Kidney (tissue), 14 donors: Measurements from ENCODE around the gene COX5B. TPM values are rescaled to one million over a fixed set of nuclear protein-coding genes. Genes with fewer than 3 reads are reported as not detected.
"Not testable (repeated sequence)": the region's sequence is repeated elsewhere in the genome, so short reads cannot be mapped to it uniquely, and the experiment has no call there.

Experiments used
- DNase-seq, 5 donors: peaks; one replicate each; pipeline ENCODE4 v3.0.0-alpha.2; 2013 to 2020
- FAIRE-seq: peaks from 2 replicates; lab custom pipeline; 2012; peaks lifted over from hg19 to GRCh38; lab: Jason Lieb, UNC
- H3K27ac ChIP-seq, 2 donors: one replicate each; pipeline ENCODE4 v1.7.0; 2013; ENCODE audit warnings: low read depth in 2 of 2, low read length in 2 of 2, inconsistent platforms in 1 of 2
- H3K27me3 ChIP-seq: one replicate; pipeline ENCODE4 v1.7.1; 2013; ENCODE audit warnings: low read length, inconsistent platforms; ENCODE audit not compliant: control insufficient read depth, insufficient read depth
- H3K36me3 ChIP-seq, 3 donors: one replicate each; pipeline versions ENCODE4 v1.7.0 to v1.7.1; 2013; ENCODE audit warnings: low read length in 3 of 3, control low read depth in 1 of 3, inconsistent platforms in 1 of 3; ENCODE audit not compliant: insufficient read depth in 3 of 3, control insufficient read depth in 2 of 3
- H3K4me1 ChIP-seq, 3 donors: one replicate each; pipeline versions ENCODE4 v1.7.0 to v1.7.1; 2013; ENCODE audit warnings: low read length in 3 of 3, inconsistent platforms in 1 of 3, low read depth in 1 of 3; ENCODE audit not compliant: control insufficient read depth in 2 of 3, insufficient read depth in 2 of 3
- H3K4me3 ChIP-seq, 3 donors: one replicate each; pipeline versions ENCODE4 v1.7.0 to v1.8.1; 2013; ENCODE audit warnings: low read length in 3 of 3, control low read depth in 1 of 3, inconsistent platforms in 1 of 3
- H3K9ac ChIP-seq, 3 donors: one replicate each; pipeline versions ENCODE4 v1.7.0 to v1.7.1; 2013; ENCODE audit warnings: low read length in 3 of 3, control low read depth in 1 of 3, inconsistent platforms in 1 of 3
- H3K9me3 ChIP-seq, 3 donors: one replicate each; pipeline versions ENCODE4 v1.7.0 to v1.7.1; 2013; ENCODE audit warnings: low read length in 3 of 3, control low read depth in 1 of 3, inconsistent platforms in 1 of 3; ENCODE audit not compliant: control insufficient read depth in 2 of 3, insufficient read depth in 1 of 3
- CTCF ChIP-seq: IDR thresholded peaks from 3 replicates; pipeline ENCODE4 v1.5.1; 2012; ENCODE audit warnings: mild to moderate bottlenecking, moderate library complexity, borderline replicate concordance; ENCODE audit not compliant: insufficient read depth; ENCODE audit errors: extremely low read depth
- intact Hi-C: fragments of 100-400 bp; cut with DNase I; formaldehyde crosslinking; loops from one replicate; pipeline ENCODE4 v1.11.1; 2022
- polyA plus RNA-seq: library from polyadenylated mRNA; stranded (reverse); fragments of 350-450 nt; fragmentation: Illumina TruSeq; extraction: RNeasy Lipid Tissue Mini Kit (QIAGEN cat#74804); gene quantifications from one replicate; pipeline ENCODE4 v1.2.3, GENCODE V29; 2014; ENCODE audit warnings: low read depth, low replicate concordance; ENCODE audit not compliant: insufficient read depth
- total RNA-seq: library from RNA; stranded (reverse); fragmentation: NEBNext Ultra II Directional; extraction: Animal tissue kit (Norgen Biotek cat#: 25700); gene quantifications from one replicate; pipeline ENCODE4 v1.2.1, GENCODE V29; 2021
- donor health status: control.
- donor health status: control.
- donor health status: control.
- donor health status: control.
- donor health status: control.
- donor health status: DM: yes; HTN: yes; CAD: no.
- donor health status: Normal renal cell carcinoma (clear cell type).

The COX5B gene
- total and polyA plus RNA-seq, 2 donors from 2014 or later: 238 to 1,246 TPM

GRCh38 chr2:97608745-97609144, 37.1 kb upstream of the COX5B start:
- FAIRE-seq, H3K9ac ChIP-seq, H3K4me3 ChIP-seq, H3K27me3 ChIP-seq, H3K27ac ChIP-seq, DNase-seq, intact Hi-C loops, H3K36me3 ChIP-seq, H3K4me1 ChIP-seq, H3K9me3 ChIP-seq: not testable (repeated sequence)

- H3K4me3 ChIP-seq, H3K36me3 ChIP-seq, FAIRE-seq, H3K4me1 ChIP-seq, H3K9ac ChIP-seq, H3K27ac ChIP-seq, intact Hi-C loops, DNase-seq, H3K27me3 ChIP-seq, H3K9me3 ChIP-seq: not testable (repeated sequence)
Measured at GRCh38 chr2:97611895-97612294, 34.0 kb upstream of the COX5B start.

- FAIRE-seq, DNase-seq, H3K27me3 ChIP-seq, intact Hi-C loops, H3K9me3 ChIP-seq, H3K9ac ChIP-seq, H3K4me1 ChIP-seq, H3K36me3 ChIP-seq, H3K27ac ChIP-seq, H3K4me3 ChIP-seq: not testable (repeated sequence)
Measured at GRCh38 chr2:97615746-97616145, 30.1 kb upstream of the COX5B start.

GRCh38 chr2:97617911-97618310, 28.0 kb upstream of the COX5B start:
- Histone ChIP-seq H3K27me3 (no peaks in the 10 kb centered on the region), H3K4me1 (no peaks in the 10 kb centered on the region), H3K4me3 (no peak overlapping the region), H3K36me3 (no peaks in the 10 kb centered on the region), H3K9me3 (no peaks in the 10 kb centered on the region), H3K9ac (no peak overlapping the region), H3K27ac (no peak overlapping the region)
- intact Hi-C loops: no loop called here
- DNase-seq (no peak), FAIRE-seq (no peak)
- no peak for TF ChIP-seq CTCF

- H3K27ac ChIP-seq, H3K36me3 ChIP-seq, H3K9ac ChIP-seq, H3K9me3 ChIP-seq, H3K27me3 ChIP-seq, H3K4me3 ChIP-seq, FAIRE-seq, H3K4me1 ChIP-seq, DNase-seq, intact Hi-C loops: not testable (repeated sequence)
Measured at GRCh38 chr2:97618939-97619827, 26.7 kb upstream of the COX5B start.

GRCh38 chr2:97620492-97620891, 25.4 kb upstream of the COX5B start:
- H3K27me3 ChIP-seq, H3K36me3 ChIP-seq, H3K9me3 ChIP-seq, H3K27ac ChIP-seq, intact Hi-C loops, H3K4me1 ChIP-seq, FAIRE-seq, DNase-seq, H3K9ac ChIP-seq, H3K4me3 ChIP-seq: not testable (repeated sequence)

- H3K4me1 ChIP-seq, intact Hi-C loops, FAIRE-seq, DNase-seq, H3K9me3 ChIP-seq, H3K4me3 ChIP-seq, H3K9ac ChIP-seq, H3K27me3 ChIP-seq, H3K27ac ChIP-seq, H3K36me3 ChIP-seq: not testable (repeated sequence)
Measured at GRCh38 chr2:97622976-97623375, 22.9 kb upstream of the COX5B start.
